CD14-positive monocyte (primary cell): ENCODE measurements around the gene ENOSF1. TPM values are rescaled to one million over a fixed set of nuclear protein-coding genes. Genes with fewer than 3 reads are reported as not detected.

ENCODE experiments used
- DNase-seq, 3 donors: peaks; one replicate each; pipeline ENCODE4 v3.0.0-alpha.2; 2011 to 2022
- H2AFZ ChIP-seq: 2 replicates; pipeline ENCODE4 v1.6.0; 2012; ENCODE audit warnings: mild to moderate bottlenecking, low read depth, low read length, inconsistent platforms; ENCODE audit not compliant: insufficient read depth, poor library complexity, severe bottlenecking
- H3K27ac ChIP-seq, 2 donors: 1 replicate in 1 of 2; 2 replicates in 1 of 2; pipeline ENCODE4 v1.5.1; 2012 to 2013; ENCODE audit warnings: low read length in 2 of 2, control low read depth in 1 of 2, inconsistent platforms in 1 of 2, low read depth in 1 of 2, mild to moderate bottlenecking in 1 of 2
- H3K27me3 ChIP-seq, 2 donors: one replicate each; pipeline versions ENCODE4 v1.6.0 to v1.6.1; 2011 to 2013; ENCODE audit warnings: low read length in 2 of 2; ENCODE audit not compliant: control insufficient read depth in 2 of 2, insufficient read depth in 2 of 2
- H3K36me3 ChIP-seq, 2 donors: replicated peaks in 1 of 2; 1 replicate in 1 of 2; 2 replicates in 1 of 2; pipeline versions ENCODE4 v1.5.1 to v1.6.1; 2012 to 2013; ENCODE audit warnings: low read length in 2 of 2, control low read depth in 1 of 2, inconsistent platforms in 1 of 2, mild to moderate bottlenecking in 1 of 2; ENCODE audit not compliant: insufficient read depth in 2 of 2, control insufficient read depth in 1 of 2
- H3K4me1 ChIP-seq, 2 donors: 1 replicate in 1 of 2; 2 replicates in 1 of 2; pipeline versions ENCODE4 v1.5.1 to v1.6.1; 2012 to 2013; ENCODE audit warnings: low read length in 2 of 2, control low read depth in 1 of 2, inconsistent platforms in 1 of 2, mild to moderate bottlenecking in 1 of 2, moderate library complexity in 1 of 2; ENCODE audit not compliant: insufficient read depth in 2 of 2, control insufficient read depth in 1 of 2
- H3K4me2 ChIP-seq: replicated peaks from 2 replicates; pipeline ENCODE3; 2012; ENCODE audit warnings: low read length, moderate library complexity, mild to moderate bottlenecking; ENCODE audit not compliant: poor library complexity, severe bottlenecking; ENCODE audit errors: extremely low read depth
- H3K4me3 ChIP-seq, 3 experiments: fragments of 200-600 bp in 1 of 3; sonication (generic) in 1 of 3; replicated peaks in 1 of 3; 1 replicate in 2 of 3; 2 replicates in 1 of 3; pipeline ENCODE4 v1.5.1; 2011 to 2013; ENCODE audit warnings: low read length in 3 of 3, mild to moderate bottlenecking in 3 of 3, control low read depth in 2 of 3, low read depth in 2 of 3, inconsistent platforms in 1 of 3, moderate library complexity in 1 of 3
- H3K79me2 ChIP-seq: 2 replicates; pipeline ENCODE4 v1.6.0; 2012; ENCODE audit warnings: mild to moderate bottlenecking, control low read depth, inconsistent platforms, low read length, moderate library complexity; ENCODE audit not compliant: insufficient read depth
- H3K9ac ChIP-seq: 2 replicates; pipeline ENCODE4 v1.6.0; 2017; ENCODE audit warnings: low read length, mild to moderate bottlenecking; ENCODE audit not compliant: insufficient read depth, poor library complexity, severe bottlenecking
- H3K9me3 ChIP-seq, 2 donors: replicated peaks in 1 of 2; 1 replicate in 1 of 2; 2 replicates in 1 of 2; pipeline versions ENCODE4 v1.5.1 to v1.6.1; 2012 to 2013; ENCODE audit warnings: low read length in 2 of 2, control low read depth in 1 of 2; ENCODE audit not compliant: control insufficient read depth in 1 of 2, insufficient read depth in 1 of 2
- H4K20me1 ChIP-seq: 2 replicates; pipeline ENCODE4 v1.6.0; 2012; ENCODE audit warnings: mild to moderate bottlenecking, low read length, control low read depth, moderate library complexity; ENCODE audit not compliant: insufficient read depth
- H3K27ac Mint-ChIP-seq, 7 donors: one replicate each; pipeline ENCODE4 v1.8.0; 2020; ENCODE audit warnings: mild to moderate bottlenecking in 7 of 7, mixed read lengths in 7 of 7, moderate library complexity in 6 of 7, inconsistent platforms in 2 of 7
- H3K27me3 Mint-ChIP-seq, 3 donors: one replicate each; pipeline ENCODE4 v1.8.0; 2021 to 2022; ENCODE audit warnings: low read depth in 3 of 3, mild to moderate bottlenecking in 3 of 3, mixed read lengths in 3 of 3, moderate library complexity in 3 of 3, inconsistent platforms in 1 of 3
- H3K36me3 Mint-ChIP-seq, 2 donors: one replicate each; pipeline ENCODE4 v1.8.0; 2020; ENCODE audit warnings: mixed read lengths in 2 of 2, inconsistent platforms in 1 of 2, mild to moderate bottlenecking in 1 of 2
- H3K4me1 Mint-ChIP-seq: one replicate; pipeline ENCODE4 v1.8.0; 2020; ENCODE audit warnings: mild to moderate bottlenecking, mixed read lengths
- H3K4me3 Mint-ChIP-seq, 2 donors: one replicate each; pipeline ENCODE4 v1.8.0; 2020; ENCODE audit warnings: mild to moderate bottlenecking in 2 of 2, mixed read lengths in 2 of 2, moderate library complexity in 1 of 2
- H3K9me3 Mint-ChIP-seq, 7 donors: one replicate each; pipeline ENCODE4 v1.8.0; 2020 to 2022; ENCODE audit warnings: mixed read lengths in 7 of 7, mild to moderate bottlenecking in 6 of 7, moderate library complexity in 6 of 7, inconsistent platforms in 2 of 7
- WGBS: methylation state at CpG from one replicate; pipeline ENCODE4 v1.1.5; 2013; ENCODE audit warnings: missing lambda C conversion rate; ENCODE audit not compliant: insufficient coverage; 5-methylcytosine and 5-hydroxymethylcytosine counted together
- intact Hi-C, 2 donors: fragments of 100-400 bp; cut with micrococcal nuclease; formaldehyde crosslinking; loops; one replicate each; pipeline versions ENCODE4 v1.15.0 to v1.15.1; 2023
- polyA plus RNA-seq, 3 donors: library from polyadenylated mRNA; depleted of rRNA in 1 of 3; unstranded in 2 of 3; stranded (reverse) in 1 of 3; fragments of 300-500 nt in 2 of 3; fragments of >200 nt in 1 of 3; fragmentation: Illumina TruSeq in 2 of 3; gene quantifications; 1 replicate in 2 of 3; 2 replicates in 1 of 3; pipeline ENCODE4 v1.2.3, GENCODE V29; 2012 to 2021
- TF ChIP-seq, protein P1 (sequence below): fragments of 200-600 bp; IDR thresholded peaks from one replicate; pipeline ENCODE4 v1.8.0; 2022; ENCODE audit warnings: antibody characterized with exemption, mild to moderate bottlenecking

The ENOSF1 gene
- polyA plus RNA-seq, 3 donors = 2.2 to 11.6 (median 2.3) TPM

DNA sequence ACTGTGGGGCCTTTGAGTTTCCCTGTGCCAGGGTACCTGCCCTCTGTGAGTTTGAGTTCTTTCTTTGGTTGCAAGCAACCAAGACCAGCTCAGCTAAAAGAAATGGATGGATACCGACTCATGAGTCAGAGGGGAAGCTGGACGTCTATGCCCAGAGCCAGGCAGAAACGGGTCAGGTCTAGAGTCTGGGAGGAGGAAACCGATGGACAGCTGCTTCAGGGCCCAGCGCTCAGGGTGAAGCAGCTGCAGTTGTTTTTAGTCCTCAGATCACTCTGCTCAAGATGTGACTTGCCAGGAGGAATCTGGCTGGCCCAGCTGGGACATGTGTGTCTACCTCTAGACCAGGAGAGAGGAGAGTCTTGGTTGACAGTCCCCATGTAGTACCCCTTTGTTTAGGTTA lies 65.1 kb downstream of the ENOSF1 start:
- Histone ChIP-seq H2AFZ (no peak overlapping the region), H3K4me3 (no peak overlapping the region), H4K20me1 (no peaks in the 10 kb centered on the region), H3K27me3 (no peaks in the 10 kb centered on the region), H3K36me3 (no peaks in the 10 kb centered on the region), H3K9me3 (no peaks in the 10 kb centered on the region), H3K79me2 (peaks cover 5% of the 10 kb centered on the region), H3K27ac (no peak overlapping the region), H3K9ac (no peak overlapping the region), H3K4me1 (peaks cover 4 to 11% of the 10 kb centered on the region in 2 donors), H3K4me2 (no peak overlapping the region)
- TF ChIP-seq, protein P1, sequence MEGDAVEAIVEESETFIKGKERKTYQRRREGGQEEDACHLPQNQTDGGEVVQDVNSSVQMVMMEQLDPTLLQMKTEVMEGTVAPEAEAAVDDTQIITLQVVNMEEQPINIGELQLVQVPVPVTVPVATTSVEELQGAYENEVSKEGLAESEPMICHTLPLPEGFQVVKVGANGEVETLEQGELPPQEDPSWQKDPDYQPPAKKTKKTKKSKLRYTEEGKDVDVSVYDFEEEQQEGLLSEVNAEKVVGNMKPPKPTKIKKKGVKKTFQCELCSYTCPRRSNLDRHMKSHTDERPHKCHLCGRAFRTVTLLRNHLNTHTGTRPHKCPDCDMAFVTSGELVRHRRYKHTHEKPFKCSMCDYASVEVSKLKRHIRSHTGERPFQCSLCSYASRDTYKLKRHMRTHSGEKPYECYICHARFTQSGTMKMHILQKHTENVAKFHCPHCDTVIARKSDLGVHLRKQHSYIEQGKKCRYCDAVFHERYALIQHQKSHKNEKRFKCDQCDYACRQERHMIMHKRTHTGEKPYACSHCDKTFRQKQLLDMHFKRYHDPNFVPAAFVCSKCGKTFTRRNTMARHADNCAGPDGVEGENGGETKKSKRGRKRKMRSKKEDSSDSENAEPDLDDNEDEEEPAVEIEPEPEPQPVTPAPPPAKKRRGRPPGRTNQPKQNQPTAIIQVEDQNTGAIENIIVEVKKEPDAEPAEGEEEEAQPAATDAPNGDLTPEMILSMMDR = no peak
- H3K4me3 Mint-ChIP-seq = no peak overlapping the region
- H3K9me3 Mint-ChIP-seq = peaks cover 0 to 2% (median 0%) of the 10 kb centered on the region in 7 donors
- 84% methylated on average over 5 of the region's 5 CpGs for WGBS
- no peak for DNase-seq
- peaks cover 2 to 7% (median 2%) of the 10 kb centered on the region in 3 donors for H3K27me3 Mint-ChIP-seq
- H3K4me1 Mint-ChIP-seq = peaks cover 11% of the 10 kb centered on the region
- intact Hi-C loops = no loop called here
- H3K27ac Mint-ChIP-seq = no peak overlapping the region
- no peaks in the 10 kb centered on the region for H3K36me3 Mint-ChIP-seq

DNA sequence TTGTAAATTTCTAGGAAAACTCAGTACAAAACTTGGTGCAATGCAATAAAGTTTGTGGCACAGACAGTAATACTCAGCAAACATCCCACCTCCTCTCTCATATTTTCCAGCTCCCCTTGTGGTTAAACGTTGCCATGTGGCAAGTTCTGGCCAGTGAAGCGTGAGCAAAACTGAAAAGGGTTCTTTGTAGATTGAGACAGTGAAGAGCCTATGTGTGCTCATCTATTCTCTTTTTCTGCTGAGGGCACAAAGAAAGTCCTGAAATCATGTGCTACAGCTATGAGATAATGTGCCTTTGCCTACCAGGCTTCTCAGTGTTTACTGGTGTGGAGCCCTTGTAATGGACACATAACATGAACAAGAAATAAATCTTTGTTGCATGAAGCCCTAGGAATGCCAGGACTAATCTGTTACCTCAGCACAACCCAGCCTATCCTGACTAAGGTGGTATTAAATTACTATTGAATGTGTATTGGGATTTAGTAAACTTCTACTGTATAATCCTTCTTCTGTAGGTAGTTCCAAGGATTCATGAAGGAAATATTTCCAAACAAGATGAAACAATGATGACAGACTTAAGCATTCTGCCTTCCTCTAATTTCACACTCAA lies 67.9 kb downstream of the ENOSF1 start:
- intact Hi-C loops = no loop called here
- TF ChIP-seq, protein P1 = no peak
- no peak overlapping the region for H3K9ac ChIP-seq
- no peak overlapping the region for H3K27ac ChIP-seq
- no peak overlapping the region for H3K4me3 Mint-ChIP-seq
- H3K9me3 ChIP-seq = no peaks in the 10 kb centered on the region
- peaks cover 0 to 2% (median 0%) of the 10 kb centered on the region in 7 donors for H3K9me3 Mint-ChIP-seq
- no peaks in the 10 kb centered on the region for H3K36me3 Mint-ChIP-seq
- WGBS = no CpG with 5 or more reads among the region's 2 CpGs
- H3K4me1 Mint-ChIP-seq = no peaks in the 10 kb centered on the region
- H3K79me2 ChIP-seq = no peaks in the 10 kb centered on the region
- H3K27me3 Mint-ChIP-seq = peaks cover 2 to 9% (median 3%) of the 10 kb centered on the region in 3 donors
- DNase-seq = no peak
- H4K20me1 ChIP-seq = no peaks in the 10 kb centered on the region
- H2AFZ ChIP-seq = no peak overlapping the region
- no peak overlapping the region for H3K4me3 ChIP-seq
- no peak overlapping the region for H3K27ac Mint-ChIP-seq
- H3K4me1 ChIP-seq = no peaks in the 10 kb centered on the region
- H3K27me3 ChIP-seq = no peaks in the 10 kb centered on the region
- no peaks in the 10 kb centered on the region for H3K36me3 ChIP-seq
- H3K4me2 ChIP-seq = no peak overlapping the region
